ENCODE measurements around the gene GSTM3.
"Not testable (repeated sequence)": the region's sequence is repeated elsewhere in the genome, so short reads cannot be mapped to it uniquely, and the experiment has no call there.

Gene GSTM3

DNA sequence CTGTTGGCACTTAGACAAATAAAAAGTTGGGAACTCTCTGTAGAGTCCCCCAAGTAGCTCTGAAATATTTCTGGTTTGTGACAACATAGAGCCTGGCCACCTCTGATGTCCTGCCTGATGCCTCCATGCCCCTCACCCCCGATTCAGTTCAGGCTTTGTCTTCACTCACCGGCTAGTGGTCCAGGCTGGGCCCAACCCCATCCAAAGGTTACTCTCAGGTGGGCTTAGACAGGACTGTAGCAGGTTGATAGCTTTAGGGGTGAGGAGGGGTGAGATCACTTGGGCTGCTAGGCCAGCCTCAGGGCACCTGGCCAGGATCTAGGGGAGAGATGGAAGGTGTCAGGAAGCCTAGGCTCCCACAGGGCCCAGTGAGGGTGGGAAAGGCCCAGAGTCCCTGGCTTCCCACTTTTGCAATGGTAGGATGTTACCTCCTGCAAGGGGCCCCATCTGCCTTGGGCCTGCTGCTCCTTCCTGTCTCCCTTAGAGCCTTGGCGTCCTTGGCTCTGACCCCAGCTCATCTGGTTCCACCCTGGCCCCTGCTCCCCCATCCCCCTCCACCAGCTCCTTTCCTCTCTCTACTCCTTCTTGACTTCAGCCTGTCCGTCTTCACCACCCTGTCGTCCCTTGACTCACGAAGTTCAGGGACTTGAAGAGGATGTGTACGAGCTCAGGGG is 16.1 kb upstream of the GSTM3 start:
- H3K27me3 ChIP-seq (ENCODE audit: insufficient read depth, low read length) = no peaks in the 10 kb centered on the region
- H3K9me2 ChIP-seq (ENCODE audit: low read depth, low read length) = no peaks in the 10 kb centered on the region
- H3K4me3 ChIP-seq (ENCODE audit: low read depth, low read length, poor library complexity, severe bottlenecking) = no peak overlapping the region
- no peak for TF ChIP-seq EZH2 (IDR thresholded peaks at IDR 0.05; ENCODE audit: borderline replicate concordance, low read length)
- TF ChIP-seq, protein P1, sequence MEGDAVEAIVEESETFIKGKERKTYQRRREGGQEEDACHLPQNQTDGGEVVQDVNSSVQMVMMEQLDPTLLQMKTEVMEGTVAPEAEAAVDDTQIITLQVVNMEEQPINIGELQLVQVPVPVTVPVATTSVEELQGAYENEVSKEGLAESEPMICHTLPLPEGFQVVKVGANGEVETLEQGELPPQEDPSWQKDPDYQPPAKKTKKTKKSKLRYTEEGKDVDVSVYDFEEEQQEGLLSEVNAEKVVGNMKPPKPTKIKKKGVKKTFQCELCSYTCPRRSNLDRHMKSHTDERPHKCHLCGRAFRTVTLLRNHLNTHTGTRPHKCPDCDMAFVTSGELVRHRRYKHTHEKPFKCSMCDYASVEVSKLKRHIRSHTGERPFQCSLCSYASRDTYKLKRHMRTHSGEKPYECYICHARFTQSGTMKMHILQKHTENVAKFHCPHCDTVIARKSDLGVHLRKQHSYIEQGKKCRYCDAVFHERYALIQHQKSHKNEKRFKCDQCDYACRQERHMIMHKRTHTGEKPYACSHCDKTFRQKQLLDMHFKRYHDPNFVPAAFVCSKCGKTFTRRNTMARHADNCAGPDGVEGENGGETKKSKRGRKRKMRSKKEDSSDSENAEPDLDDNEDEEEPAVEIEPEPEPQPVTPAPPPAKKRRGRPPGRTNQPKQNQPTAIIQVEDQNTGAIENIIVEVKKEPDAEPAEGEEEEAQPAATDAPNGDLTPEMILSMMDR (IDR thresholded peaks at IDR 0.05; ENCODE audit: low read length) = no peak
- no peak overlapping the region for H3K4me2 ChIP-seq (ENCODE audit: low read length)
- no peak overlapping the region for H3K27ac ChIP-seq (ENCODE audit: low read depth, low read length, poor library complexity, severe bottlenecking)
- H2AFZ ChIP-seq (ENCODE audit: low read length) = no peak overlapping the region
- no peaks in the 10 kb centered on the region for H3K79me2 ChIP-seq (ENCODE audit: insufficient read depth, low read length)
- no peaks in the 10 kb centered on the region for H3K9me3 ChIP-seq (ENCODE audit: low read length)
- no peaks in the 10 kb centered on the region for H4K20me1 ChIP-seq (ENCODE audit: insufficient read depth, low read length)
- no peaks in the 10 kb centered on the region for H3K4me1 ChIP-seq (ENCODE audit: insufficient read depth, low read length, severe bottlenecking)
- no peak overlapping the region for H3K9ac ChIP-seq (ENCODE audit: low read length)
- no peaks in the 10 kb centered on the region for H3F3A ChIP-seq (ENCODE audit: insufficient read depth, low read length)
- no peaks in the 10 kb centered on the region for H3K36me3 ChIP-seq (ENCODE audit: insufficient read depth, low read length)

DNA sequence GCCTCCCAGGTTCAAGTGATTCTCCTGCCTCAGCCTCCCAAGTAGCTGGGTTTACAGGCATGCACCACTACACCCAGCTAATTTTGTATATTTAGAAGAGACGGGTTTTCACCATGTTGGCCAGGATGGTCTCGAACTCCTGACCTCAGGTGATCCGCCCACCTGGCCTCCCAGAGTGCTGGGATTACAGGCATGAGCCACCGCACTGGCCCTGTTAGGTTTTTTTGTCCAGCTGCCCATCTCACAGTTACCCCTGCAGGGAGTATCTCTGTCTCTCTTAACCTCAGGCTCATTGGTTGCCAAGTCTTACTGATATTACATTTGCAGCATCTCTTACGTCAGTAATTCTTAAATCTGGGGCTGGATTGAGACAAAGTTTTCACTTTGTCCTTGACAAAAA is 15.5 kb upstream of the GSTM3 start:
- not testable (repeated sequence) for H3K9me2 ChIP-seq (ENCODE audit: low read depth, low read length); H4K20me1 ChIP-seq (ENCODE audit: insufficient read depth, low read length); H3K79me2 ChIP-seq (ENCODE audit: insufficient read depth, low read length); H3K4me2 ChIP-seq (ENCODE audit: low read length); H3K4me1 ChIP-seq (ENCODE audit: insufficient read depth, low read length, severe bottlenecking); H3K9ac ChIP-seq (ENCODE audit: low read length); H3F3A ChIP-seq (ENCODE audit: insufficient read depth, low read length); H3K4me3 ChIP-seq (ENCODE audit: low read depth, low read length, poor library complexity, severe bottlenecking); H3K36me3 ChIP-seq (ENCODE audit: insufficient read depth, low read length); H3K9me3 ChIP-seq (ENCODE audit: low read length); H3K27ac ChIP-seq (ENCODE audit: low read depth, low read length, poor library complexity, severe bottlenecking); H3K27me3 ChIP-seq (ENCODE audit: insufficient read depth, low read length); H2AFZ ChIP-seq (ENCODE audit: low read length)

DNA sequence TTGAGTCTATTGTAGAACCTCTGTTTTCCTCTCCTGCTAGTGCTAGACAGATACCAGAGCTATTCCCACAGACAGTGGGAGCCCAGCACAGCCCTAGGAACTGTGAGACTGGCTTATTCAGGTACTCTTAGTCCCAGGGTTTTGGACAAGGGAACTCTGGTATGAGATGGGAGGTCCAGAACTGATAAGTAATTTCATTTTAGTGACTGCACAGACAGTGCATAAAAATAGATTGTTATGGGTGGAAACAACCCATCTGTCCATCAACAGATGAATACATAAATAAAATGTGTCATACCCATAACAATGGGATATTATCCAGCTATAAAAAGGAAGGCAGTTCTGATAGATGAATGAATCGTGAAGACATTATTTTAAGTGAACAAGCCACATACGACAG is 13.9 kb upstream of the GSTM3 start:
- H3K27me3 ChIP-seq (ENCODE audit: insufficient read depth, low read length) = peaks cover 3% of the 10 kb centered on the region; the same call in 1 of the 2 replicates
- no peak overlapping the region for H3K4me2 ChIP-seq (ENCODE audit: low read length)
- H3K4me1 ChIP-seq (ENCODE audit: insufficient read depth, low read length, severe bottlenecking) = no peaks in the 10 kb centered on the region
- TF ChIP-seq, protein P1 (IDR thresholded peaks at IDR 0.05; ENCODE audit: low read length) = no peak
- TF ChIP-seq EZH2 (IDR thresholded peaks at IDR 0.05; ENCODE audit: borderline replicate concordance, low read length) = no peak
- H3K79me2 ChIP-seq (ENCODE audit: insufficient read depth, low read length) = no peaks in the 10 kb centered on the region
- H3K9me3 ChIP-seq (ENCODE audit: low read length) = no peaks in the 10 kb centered on the region
- no peaks in the 10 kb centered on the region for H3F3A ChIP-seq (ENCODE audit: insufficient read depth, low read length)
- H3K27ac ChIP-seq (ENCODE audit: low read depth, low read length, poor library complexity, severe bottlenecking) = no peak overlapping the region
- no peaks in the 10 kb centered on the region for H3K36me3 ChIP-seq (ENCODE audit: insufficient read depth, low read length)
- H3K4me3 ChIP-seq (ENCODE audit: low read depth, low read length, poor library complexity, severe bottlenecking) = no peak overlapping the region
- no peak overlapping the region for H3K9ac ChIP-seq (ENCODE audit: low read length)
- no peaks in the 10 kb centered on the region for H4K20me1 ChIP-seq (ENCODE audit: insufficient read depth, low read length)
- no peak overlapping the region for H2AFZ ChIP-seq (ENCODE audit: low read length)
- no peaks in the 10 kb centered on the region for H3K9me2 ChIP-seq (ENCODE audit: low read depth, low read length)

Measured in OCI-LY1 (cell line).